SK-N-SH (cell line): ENCODE measurements around the gene MCTP1.

Experiments
- CTCF ChIP-seq: fragments of 200-600 bp; sonication (generic); IDR thresholded peaks from 2 replicates; pipeline ENCODE4 v1.6.1; 2017; ENCODE audit warnings: antibody characterized with exemption, mild to moderate bottlenecking, moderate library complexity
- EP300 ChIP-seq, 2 experiments: IDR thresholded peaks; 2 replicates each; pipeline versions ENCODE4 v1.4.0 to v1.6.1; 2012; ENCODE audit warnings: borderline replicate concordance in 1 of 2, low read depth in 1 of 2, low read length in 1 of 2
- IRF3 ChIP-seq: fragments of 150-350 bp; IDR thresholded peaks from 2 replicates; pipeline ENCODE4 v1.6.1; 2016; ENCODE audit warnings: mild to moderate bottlenecking, low read depth, low read length
- POLR2AphosphoS5 ChIP-seq: IDR thresholded peaks from 2 replicates; pipeline ENCODE4 v1.6.1; 2012; ENCODE audit warnings: low read depth, low read length
- RAD21 ChIP-seq: IDR thresholded peaks from 2 replicates; pipeline ENCODE4 v1.6.1; 2012; ENCODE audit warnings: mild to moderate bottlenecking, low read length

GRCh38 chr5:94900006-94900505 lies 384.8 kb downstream of the MCTP1 start:
- TF ChIP-seq CTCF (no peak), IRF3 (no peak), EP300 (IDR thresholded peaks at IDR 0.05; ENCODE audit: borderline replicate concordance in 1 of 2, low read depth in 1 of 2, low read length in 1 of 2) (no peak), RAD21 (no peak), POLR2AphosphoS5 (no peak)
